ENCODE data around the gene CDH24.
A peak's percentile ranks its signal among the peaks of the same experiment; 100 is the strongest.

CDH24 gene

DNA sequence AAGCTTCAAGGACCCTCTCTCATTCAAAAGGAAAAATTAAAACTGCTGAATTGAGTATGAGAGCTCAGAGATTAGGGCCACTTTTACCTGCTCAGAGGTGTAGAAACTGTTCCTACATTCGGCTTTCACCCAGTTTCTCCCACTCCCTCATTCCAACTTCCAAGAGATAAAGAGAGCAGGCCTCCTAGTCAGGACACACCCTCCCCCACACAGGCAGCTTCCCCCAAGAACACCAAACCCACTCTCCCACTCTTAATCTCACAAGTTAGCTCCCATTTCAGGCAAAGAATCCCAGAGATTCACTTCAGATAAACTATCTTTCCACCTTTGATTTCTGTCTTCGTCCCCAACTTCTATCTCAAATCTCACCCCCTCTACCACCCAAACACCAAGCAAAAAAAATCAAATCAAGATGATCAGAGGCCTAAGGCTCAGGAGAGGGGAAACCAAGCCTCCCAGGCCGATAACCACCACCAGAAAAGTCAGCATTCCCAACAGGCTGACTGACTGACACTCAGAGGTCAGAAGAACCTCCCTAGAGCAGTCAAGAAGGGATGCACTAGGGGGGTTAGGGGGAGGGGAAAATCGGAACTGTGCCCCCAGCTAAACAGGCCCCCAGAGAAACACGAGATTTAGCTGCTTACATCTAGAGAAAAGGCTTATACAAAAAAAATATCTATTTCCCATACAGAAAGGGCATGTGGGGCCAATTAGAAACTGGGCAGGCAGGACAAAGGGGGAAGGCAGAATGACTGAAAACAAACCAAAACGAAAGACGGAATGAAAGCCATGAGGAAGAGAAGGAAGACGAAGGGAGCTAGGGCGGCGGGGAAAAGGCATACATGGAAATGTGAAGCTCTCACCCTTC is 13.2 kb upstream of the CDH24 start:
- H3K36me3 ChIP-seq (ENCODE audit: control insufficient read depth in 1 of 2, insufficient read depth in 2 of 2, low read length in 2 of 2), result peaks cover 50 to 55% of the 10 kb centered on the region in 2 donors
- peak overlapping the region; percentile 91 for H3K27ac ChIP-seq (ENCODE audit: low read length)
- peak overlapping the region; percentile 75 to 90 for H3K4me3 ChIP-seq (ENCODE audit: low read depth in 1 of 2, low read length in 2 of 2)
- H3K9me3 ChIP-seq (ENCODE audit: control insufficient read depth in 1 of 2, low read length in 2 of 2), result no peaks in the 10 kb centered on the region
- no peaks in the 10 kb centered on the region for H3K27me3 ChIP-seq (ENCODE audit: low read depth, low read length)
- H3K4me1 ChIP-seq (ENCODE audit: control insufficient read depth in 1 of 2, insufficient read depth in 2 of 2, low read length in 2 of 2), result peaks cover 19 to 38% of the 10 kb centered on the region in 2 donors

DNA sequence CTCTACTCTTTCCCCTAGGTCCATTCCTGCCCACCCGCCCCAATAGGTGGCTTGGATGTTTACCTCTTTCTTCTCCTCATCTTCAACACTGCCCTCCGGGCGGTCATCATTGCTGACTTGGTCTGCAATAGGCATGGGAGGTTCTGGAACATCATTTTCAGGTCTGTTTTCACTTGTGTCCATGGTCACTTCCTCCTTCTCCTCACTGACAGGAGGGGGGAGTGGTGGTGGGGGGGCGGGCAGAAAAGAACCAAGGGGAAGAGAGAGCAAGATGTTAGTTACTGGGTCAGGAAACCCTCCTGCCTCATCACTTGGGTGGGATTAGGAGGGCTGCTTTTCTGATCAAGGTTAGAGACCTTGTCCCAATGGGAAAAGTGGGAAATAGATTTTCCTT is 12.1 kb upstream of the CDH24 start:
- Histone ChIP-seq H3K27me3 (ENCODE audit: low read depth, low read length) (no peaks in the 10 kb centered on the region), H3K36me3 (ENCODE audit: control insufficient read depth in 1 of 2, insufficient read depth in 2 of 2, low read length in 2 of 2) (peaks cover 47 to 49% of the 10 kb centered on the region in 2 donors), H3K4me3 (ENCODE audit: low read depth in 1 of 2, low read length in 2 of 2) (no peak overlapping the region), H3K9me3 (ENCODE audit: control insufficient read depth in 1 of 2, low read length in 2 of 2) (no peaks in the 10 kb centered on the region), H3K27ac (ENCODE audit: low read length) (no peak overlapping the region), H3K4me1 (ENCODE audit: control insufficient read depth in 1 of 2, insufficient read depth in 2 of 2, low read length in 2 of 2) (peaks cover 19 to 38% of the 10 kb centered on the region in 2 donors)

- Histone ChIP-seq H3K27me3 (ENCODE audit: low read depth, low read length) (no peaks in the 10 kb centered on the region), H3K4me3 (ENCODE audit: low read depth in 1 of 2, low read length in 2 of 2) (no peak overlapping the region), H3K27ac (ENCODE audit: low read length) (no peak overlapping the region), H3K36me3 (ENCODE audit: control insufficient read depth in 1 of 2, insufficient read depth in 2 of 2, low read length in 2 of 2) (peaks cover 50 to 51% of the 10 kb centered on the region in 2 donors), H3K4me1 (ENCODE audit: control insufficient read depth in 1 of 2, insufficient read depth in 2 of 2, low read length in 2 of 2) (peaks cover 19 to 38% of the 10 kb centered on the region in 2 donors), H3K9me3 (ENCODE audit: control insufficient read depth in 1 of 2, low read length in 2 of 2) (no peaks in the 10 kb centered on the region)
Observed at GRCh38 chr14:23068789-23069412, 11.6 kb upstream of the CDH24 start.

- no peak overlapping the region for H3K4me3 ChIP-seq (ENCODE audit: low read depth in 1 of 2, low read length in 2 of 2)
- H3K36me3 ChIP-seq (ENCODE audit: control insufficient read depth in 1 of 2, insufficient read depth in 2 of 2, low read length in 2 of 2), result peaks cover 56 to 57% of the 10 kb centered on the region in 2 donors
- peaks cover 19 to 38% of the 10 kb centered on the region in 2 donors for H3K4me1 ChIP-seq (ENCODE audit: control insufficient read depth in 1 of 2, insufficient read depth in 2 of 2, low read length in 2 of 2)
- no peaks in the 10 kb centered on the region for H3K9me3 ChIP-seq (ENCODE audit: control insufficient read depth in 1 of 2, low read length in 2 of 2)
- H3K27ac ChIP-seq (ENCODE audit: low read length), result no peak overlapping the region
- H3K27me3 ChIP-seq (ENCODE audit: low read depth, low read length), result no peaks in the 10 kb centered on the region
Observed at GRCh38 chr14:23067847-23068788, 10.8 kb upstream of the CDH24 start.

- no peaks in the 10 kb centered on the region for H3K9me3 ChIP-seq (ENCODE audit: control insufficient read depth in 1 of 2, low read length in 2 of 2)
- H3K27me3 ChIP-seq (ENCODE audit: low read depth, low read length), result no peaks in the 10 kb centered on the region
- H3K4me1 ChIP-seq (ENCODE audit: control insufficient read depth in 1 of 2, insufficient read depth in 2 of 2, low read length in 2 of 2), result peaks cover 19 to 39% of the 10 kb centered on the region in 2 donors
- peaks cover 57 to 59% of the 10 kb centered on the region in 2 donors for H3K36me3 ChIP-seq (ENCODE audit: control insufficient read depth in 1 of 2, insufficient read depth in 2 of 2, low read length in 2 of 2)
- no peak overlapping the region for H3K4me3 ChIP-seq (ENCODE audit: low read depth in 1 of 2, low read length in 2 of 2)
- no peak overlapping the region for H3K27ac ChIP-seq (ENCODE audit: low read length)
Observed at GRCh38 chr14:23066855-23067744, 9.8 kb upstream of the CDH24 start.

- no peaks in the 10 kb centered on the region for H3K27me3 ChIP-seq (ENCODE audit: low read depth, low read length)
- H3K27ac ChIP-seq (ENCODE audit: low read length), result no peak overlapping the region
- no peak overlapping the region for H3K4me3 ChIP-seq (ENCODE audit: low read depth in 1 of 2, low read length in 2 of 2)
- peaks cover 13 to 35% of the 10 kb centered on the region in 2 donors for H3K4me1 ChIP-seq (ENCODE audit: control insufficient read depth in 1 of 2, insufficient read depth in 2 of 2, low read length in 2 of 2)
- H3K36me3 ChIP-seq (ENCODE audit: control insufficient read depth in 1 of 2, insufficient read depth in 2 of 2, low read length in 2 of 2), result peaks cover 58 to 64% of the 10 kb centered on the region in 2 donors
- H3K9me3 ChIP-seq (ENCODE audit: control insufficient read depth in 1 of 2, low read length in 2 of 2), result no peaks in the 10 kb centered on the region
Observed at GRCh38 chr14:23066368-23066767, 9.0 kb upstream of the CDH24 start.

DNA sequence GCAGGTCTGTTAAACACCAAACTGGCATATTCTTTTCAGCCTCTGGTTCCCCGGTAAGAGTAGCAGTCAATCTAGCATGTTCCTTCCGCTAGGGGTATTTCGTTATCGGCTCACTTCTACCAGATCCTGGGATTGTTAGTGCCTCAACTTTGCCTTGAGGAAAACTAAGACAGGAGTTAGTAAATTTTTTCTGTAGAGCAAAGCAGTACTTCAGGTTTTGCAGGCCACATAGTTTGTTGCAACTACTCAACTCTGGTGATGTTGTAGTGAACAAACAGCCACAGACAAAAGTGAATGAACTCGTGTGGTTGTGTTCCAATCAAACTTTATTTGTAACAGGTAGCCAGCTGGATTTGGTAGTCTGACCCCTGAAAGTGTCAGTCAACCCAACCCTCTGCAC is 6.3 kb upstream of the CDH24 start:
- H3K36me3 ChIP-seq (ENCODE audit: control insufficient read depth in 1 of 2, insufficient read depth in 2 of 2, low read length in 2 of 2), result peaks cover 78 to 84% of the 10 kb centered on the region in 2 donors
- peaks cover 4 to 14% of the 10 kb centered on the region in 2 donors for H3K4me1 ChIP-seq (ENCODE audit: control insufficient read depth in 1 of 2, insufficient read depth in 2 of 2, low read length in 2 of 2)
- H3K27ac ChIP-seq (ENCODE audit: low read length), result no peak overlapping the region
- H3K4me3 ChIP-seq (ENCODE audit: low read depth in 1 of 2, low read length in 2 of 2), result no peak overlapping the region
- no peaks in the 10 kb centered on the region for H3K27me3 ChIP-seq (ENCODE audit: low read depth, low read length)
- no peaks in the 10 kb centered on the region for H3K9me3 ChIP-seq (ENCODE audit: control insufficient read depth in 1 of 2, low read length in 2 of 2)

- H3K27me3 ChIP-seq (ENCODE audit: low read depth, low read length), result no peaks in the 10 kb centered on the region
- H3K4me1 ChIP-seq (ENCODE audit: control insufficient read depth in 1 of 2, insufficient read depth in 2 of 2, low read length in 2 of 2), result peaks cover 4 to 14% of the 10 kb centered on the region in 2 donors
- H3K36me3 ChIP-seq (ENCODE audit: control insufficient read depth in 1 of 2, insufficient read depth in 2 of 2, low read length in 2 of 2), result peaks cover 66 to 71% of the 10 kb centered on the region in 2 donors
- H3K9me3 ChIP-seq (ENCODE audit: control insufficient read depth in 1 of 2, low read length in 2 of 2), result no peaks in the 10 kb centered on the region
- H3K27ac ChIP-seq (ENCODE audit: low read length), result peak overlapping the region; percentile 57
- H3K4me3 ChIP-seq (ENCODE audit: low read depth in 1 of 2, low read length in 2 of 2), result no peak overlapping the region
Observed at GRCh38 chr14:23062002-23062401, 4.7 kb upstream of the CDH24 start.

- Histone ChIP-seq H3K27ac (ENCODE audit: low read length) (no peak overlapping the region), H3K27me3 (ENCODE audit: low read depth, low read length) (no peaks in the 10 kb centered on the region), H3K36me3 (ENCODE audit: control insufficient read depth in 1 of 2, insufficient read depth in 2 of 2, low read length in 2 of 2) (peaks cover 55 to 59% of the 10 kb centered on the region in 2 donors), H3K4me1 (ENCODE audit: control insufficient read depth in 1 of 2, insufficient read depth in 2 of 2, low read length in 2 of 2) (peaks cover 14 to 27% of the 10 kb centered on the region in 2 donors), H3K4me3 (ENCODE audit: low read depth in 1 of 2, low read length in 2 of 2) (no peak overlapping the region), H3K9me3 (ENCODE audit: control insufficient read depth in 1 of 2, low read length in 2 of 2) (no peaks in the 10 kb centered on the region)
Observed at GRCh38 chr14:23060536-23061260, 3.4 kb upstream of the CDH24 start.

Data from muscle layer of duodenum (tissue), 2 donors.